ENCODE results near the gene KLF6. TPM values are rescaled to one million over a fixed set of nuclear protein-coding genes. Genes with fewer than 3 reads are reported as not detected.

The KLF6 gene
- total RNA-seq, 1 donor from 2014 or later, result 242 TPM

GRCh38 chr10:3749600-3749999, 35.4 kb downstream of the KLF6 start:
- Histone ChIP-seq H3K27ac (peak overlapping the region; percentile 72), H3K36me3 (no peaks in the 10 kb centered on the region), H3K4me3 (peak overlapping the region; percentile 37), H3K27me3 (ENCODE audit: low read depth) (no peaks in the 10 kb centered on the region), H3K9me3 (no peaks in the 10 kb centered on the region), H3K4me1 (peaks cover 40% of the 10 kb centered on the region)
- ATAC-seq, result peak; percentile 55 to 64
- no peak for TF ChIP-seq CTCF (IDR thresholded peaks at IDR 0.05)
- DNase-seq, result no peak
- intact Hi-C loops (cut with DNase I), result no loop called here

GRCh38 chr10:3749011-3749410, 36.0 kb downstream of the KLF6 start:
- Histone ChIP-seq H3K27me3 (ENCODE audit: low read depth) (no peaks in the 10 kb centered on the region), H3K36me3 (no peaks in the 10 kb centered on the region), H3K27ac (peak overlapping the region; percentile 43), H3K4me3 (no peak overlapping the region), H3K9me3 (no peaks in the 10 kb centered on the region), H3K4me1 (peaks cover 35% of the 10 kb centered on the region)
- DNase-seq (no peak), ATAC-seq (no peak)
- intact Hi-C loops (cut with DNase I), result no loop called here
- TF ChIP-seq CTCF (IDR thresholded peaks at IDR 0.05), result no peak

- no peak for TF ChIP-seq CTCF (IDR thresholded peaks at IDR 0.05)
- Histone ChIP-seq H3K27me3 (ENCODE audit: low read depth) (no peaks in the 10 kb centered on the region), H3K36me3 (no peaks in the 10 kb centered on the region), H3K4me3 (no peak overlapping the region), H3K9me3 (no peaks in the 10 kb centered on the region), H3K4me1 (peaks cover 35% of the 10 kb centered on the region), H3K27ac (no peak overlapping the region)
- no peak for ATAC-seq
- no peak for DNase-seq
- intact Hi-C loops (cut with DNase I), result no loop called here
These were observed 36.5 kb downstream of the KLF6 start for GRCh38 chr10:3748484-3748883.

GRCh38 chr10:3747984-3748383, 37.0 kb downstream of the KLF6 start:
- H3K27me3 ChIP-seq (ENCODE audit: low read depth), result no peaks in the 10 kb centered on the region
- H3K36me3 ChIP-seq, result no peaks in the 10 kb centered on the region
- no peak for DNase-seq
- peak in 1 of 2 donors; percentile 53 for ATAC-seq
- peaks cover 35% of the 10 kb centered on the region for H3K4me1 ChIP-seq
- no peak for TF ChIP-seq CTCF (IDR thresholded peaks at IDR 0.05)
- peak overlapping the region; percentile 29 for H3K4me3 ChIP-seq
- H3K27ac ChIP-seq, result peak overlapping the region; percentile 55
- no peaks in the 10 kb centered on the region for H3K9me3 ChIP-seq
- intact Hi-C loops (cut with DNase I), result no loop called here

- ATAC-seq, result peak; percentile 19 to 27
- TF ChIP-seq CTCF (IDR thresholded peaks at IDR 0.05), result no peak
- intact Hi-C loops (cut with DNase I), result no loop called here
- H3K4me3 ChIP-seq, result peak overlapping the region; percentile 29
- no peaks in the 10 kb centered on the region for H3K27me3 ChIP-seq (ENCODE audit: low read depth)
- no peaks in the 10 kb centered on the region for H3K36me3 ChIP-seq
- peaks cover 35% of the 10 kb centered on the region for H3K4me1 ChIP-seq
- peak overlapping the region; percentile 55 for H3K27ac ChIP-seq
- no peaks in the 10 kb centered on the region for H3K9me3 ChIP-seq
- DNase-seq, result no peak
These were observed 37.6 kb downstream of the KLF6 start for GRCh38 chr10:3747248-3747960.
